Measurements from ENCODE around the gene WBP2NL.

The WBP2NL gene

GRCh38 chr22:41976961-41977566 lies 21.5 kb upstream of the WBP2NL start:
- DNase-seq (ENCODE audit: insufficient read length, low spot score), result no peak
- no peak for FAIRE-seq

DNA sequence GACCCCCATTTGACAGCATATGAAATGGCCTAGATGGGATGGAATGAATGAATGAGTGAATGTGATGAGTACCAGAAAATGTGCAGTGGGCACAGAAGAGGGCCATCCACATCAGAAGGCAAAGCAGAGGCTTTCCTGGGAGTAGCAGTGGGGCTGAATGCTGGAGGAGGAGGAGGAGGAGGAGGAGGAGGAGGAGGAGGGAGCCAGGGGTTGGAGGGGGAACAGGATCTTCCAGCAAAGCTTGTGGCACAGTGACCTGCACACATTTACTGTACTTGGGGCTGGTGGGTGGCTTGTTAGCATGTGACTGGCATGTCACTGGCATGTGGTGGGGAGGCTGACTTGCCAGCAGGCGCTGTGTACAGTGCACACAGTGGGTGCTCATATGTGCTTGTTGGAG lies 19.9 kb upstream of the WBP2NL start:
- FAIRE-seq (no peak), DNase-seq (ENCODE audit: insufficient read length, low spot score) (no peak)

DNA sequence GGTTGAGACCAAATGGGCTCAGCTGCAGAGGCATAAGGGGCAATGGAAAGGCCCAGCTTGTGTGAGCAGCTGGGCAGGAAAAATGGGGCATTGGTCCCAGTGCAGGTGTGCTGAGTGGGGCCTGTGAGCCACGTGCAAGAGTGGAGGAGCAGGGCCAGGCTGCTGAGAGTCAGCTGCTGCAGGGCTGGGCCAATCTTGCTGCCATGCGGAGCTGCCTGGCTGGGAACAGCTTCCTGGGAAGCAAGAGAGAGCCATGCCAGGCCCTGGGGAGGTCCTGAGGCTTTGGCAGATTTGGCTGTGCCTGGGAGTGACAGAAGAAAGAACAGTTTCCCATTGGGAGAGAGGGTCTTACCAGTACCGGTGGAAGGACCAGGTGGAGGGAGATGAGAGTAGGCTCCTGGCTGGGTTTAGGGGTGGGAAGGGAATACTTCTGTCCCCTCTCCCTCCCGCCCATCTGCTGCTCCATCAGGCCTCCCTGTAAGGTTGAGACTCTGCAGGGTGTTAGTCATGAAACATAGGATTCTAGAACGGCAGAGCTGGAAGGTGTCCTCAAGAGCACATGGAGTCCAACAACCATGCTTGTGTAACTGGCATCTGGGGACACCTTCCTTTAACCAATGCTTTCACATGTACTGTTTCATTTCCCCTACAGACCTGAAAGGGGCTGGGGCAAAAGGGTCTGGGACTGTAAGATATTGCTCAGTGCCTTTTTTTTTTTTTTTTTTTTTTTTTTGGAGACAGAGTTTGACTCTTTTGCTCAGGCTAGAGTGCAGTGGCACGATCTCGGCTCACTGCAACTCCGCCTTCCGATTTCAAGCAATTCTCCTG lies 19.0 kb upstream of the WBP2NL start:
- DNase-seq (ENCODE audit: insufficient read length, low spot score) (no peak), FAIRE-seq (no peak)

DNA sequence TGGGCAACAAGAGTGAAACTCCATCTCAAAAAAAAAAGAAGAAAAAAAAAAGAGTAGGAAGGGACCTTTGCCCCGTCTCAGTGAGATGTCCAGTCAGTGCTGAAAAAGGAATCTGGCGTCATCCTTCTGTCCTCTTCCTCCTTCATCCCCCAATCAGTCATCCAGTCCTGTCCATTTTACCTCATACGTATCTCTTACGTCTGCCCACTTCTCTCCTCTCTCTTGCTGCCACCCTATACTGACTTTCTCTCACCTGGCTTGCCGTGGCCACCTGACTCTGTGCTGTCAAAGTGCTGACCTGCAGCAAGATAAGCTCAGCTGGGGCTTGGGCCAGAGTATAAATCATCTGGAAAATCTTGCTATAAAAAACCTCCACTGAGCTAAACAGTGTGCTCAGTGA lies 15.7 kb upstream of the WBP2NL start:
- no peak for FAIRE-seq
- no peak for DNase-seq (ENCODE audit: insufficient read length, low spot score)

DNA sequence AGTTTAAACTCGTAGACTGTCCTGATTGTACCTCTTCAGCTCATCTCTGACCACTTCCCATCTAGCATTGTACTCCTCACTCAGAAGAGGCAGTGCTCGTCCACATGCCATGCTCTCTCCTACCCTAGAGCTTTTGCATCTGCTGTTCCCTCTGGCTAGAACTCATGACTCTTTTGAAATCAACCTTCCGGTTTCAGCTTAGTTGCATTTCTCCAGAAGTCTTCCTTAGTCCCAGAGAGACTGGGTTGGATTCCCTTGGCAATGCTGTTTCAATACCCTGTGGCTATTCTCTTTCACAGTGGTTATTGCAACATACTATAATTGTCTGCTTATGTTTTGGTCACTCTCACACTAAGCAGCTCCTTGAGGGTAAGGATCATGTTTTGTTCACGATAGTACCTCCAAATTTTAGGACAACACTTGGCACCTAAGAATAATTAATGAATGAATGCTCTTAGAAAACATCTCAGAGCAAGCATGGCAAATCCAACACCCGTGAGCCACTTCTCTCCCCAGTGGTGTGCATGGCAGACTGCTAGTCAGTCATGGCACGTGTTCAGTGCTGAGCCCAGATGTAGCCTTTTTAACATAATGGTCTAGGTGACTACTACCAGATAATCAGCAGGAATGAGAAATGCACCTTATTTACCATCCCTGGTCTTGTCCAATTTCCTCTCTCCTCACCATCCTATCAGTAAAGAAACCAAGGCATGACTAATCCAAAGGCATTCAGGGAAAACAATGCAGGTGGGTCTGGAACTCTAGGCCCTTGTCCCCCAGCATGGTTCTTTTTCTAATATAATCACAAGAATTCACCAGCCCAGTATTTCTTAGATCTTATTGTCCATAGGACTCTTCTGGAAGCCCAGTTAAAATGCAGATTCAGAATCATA lies 14.8 kb upstream of the WBP2NL start:
- no peak for DNase-seq (ENCODE audit: insufficient read length, low spot score)
- FAIRE-seq, result no peak

- DNase-seq (ENCODE audit: insufficient read length, low spot score) (no peak), FAIRE-seq (no peak)
Measured at GRCh38 chr22:41987276-41987675, 11.3 kb upstream of the WBP2NL start.

GRCh38 chr22:41989246-41989645 lies 9.3 kb upstream of the WBP2NL start:
- no peak for FAIRE-seq
- no peak for DNase-seq (ENCODE audit: insufficient read length, low spot score)

GRCh38 chr22:41991111-41991510 lies 7.5 kb upstream of the WBP2NL start:
- no peak for FAIRE-seq

DNA sequence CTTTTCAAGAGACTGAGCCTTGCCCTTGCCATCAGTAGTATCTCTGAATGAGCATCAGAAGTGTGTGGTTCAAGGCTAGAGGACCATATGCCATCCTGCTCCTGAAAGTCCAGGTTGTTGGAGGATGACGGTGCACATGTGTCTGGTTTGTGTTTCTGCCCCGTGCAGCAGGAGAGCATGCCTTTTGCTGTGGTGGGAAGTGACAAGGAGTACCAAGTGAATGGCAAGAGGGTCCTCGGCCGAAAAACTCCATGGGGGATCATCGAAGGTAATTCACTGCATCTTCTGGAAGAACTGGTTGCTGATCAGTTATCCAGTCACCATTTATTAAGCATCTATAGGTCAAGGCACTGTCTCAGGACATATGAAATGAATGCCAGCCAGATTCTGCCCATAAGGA lies 6.1 kb upstream of the WBP2NL start:
- FAIRE-seq (no peak), DNase-seq (ENCODE audit: insufficient read length, low spot score) (no peak)

More at GRCh38 chr22:41991111-41991510, 7.5 kb upstream of the WBP2NL start:
- DNase-seq (ENCODE audit: insufficient read length, low spot score), result no peak

DNA sequence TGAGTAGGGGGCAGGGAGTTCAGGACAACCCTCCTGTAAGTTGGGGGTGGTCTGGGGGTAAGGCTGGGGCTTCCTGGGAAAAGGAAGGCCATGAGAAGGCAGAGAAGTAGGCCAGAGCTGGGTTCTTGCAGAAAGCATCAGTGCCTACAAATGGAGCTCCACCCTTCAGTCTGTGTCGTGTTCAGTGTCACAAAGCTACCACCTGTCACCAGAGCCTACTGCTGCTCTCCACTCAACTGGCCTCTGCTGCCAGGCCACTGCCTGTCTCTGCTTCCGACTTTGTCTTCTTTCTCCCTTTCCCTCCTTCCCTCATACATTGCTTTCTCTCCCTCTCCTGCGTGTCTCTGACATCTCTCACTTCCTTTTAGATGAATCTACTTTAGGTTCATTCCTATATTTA lies 3.4 kb upstream of the WBP2NL start:
- FAIRE-seq (no peak), DNase-seq (ENCODE audit: insufficient read length, low spot score) (no peak)

- no peak for FAIRE-seq
Measured at GRCh38 chr22:41996826-41997225, 1.8 kb upstream of the WBP2NL start.

DNA sequence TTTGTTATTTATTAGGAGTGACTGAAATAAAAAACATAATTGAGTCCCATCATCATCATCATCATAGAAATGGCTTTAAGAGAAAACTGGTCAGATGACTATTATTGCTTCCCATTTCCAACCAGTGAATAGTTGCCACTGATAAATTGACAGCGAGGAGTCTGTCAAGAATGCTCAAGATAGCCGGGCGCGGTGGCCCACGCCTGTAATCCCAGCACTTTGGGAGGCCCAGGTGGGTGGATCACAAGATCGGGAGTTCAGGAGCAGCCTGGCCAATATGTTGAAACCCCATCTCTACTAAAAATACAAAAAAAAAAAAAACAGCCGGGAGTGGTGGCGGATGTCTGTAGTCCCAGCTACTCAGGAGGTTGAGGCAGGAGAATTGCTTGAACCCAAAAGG lies 1.9 kb downstream of the WBP2NL start:
- no peak for FAIRE-seq
- no peak for DNase-seq (ENCODE audit: insufficient read length, low spot score)

More at GRCh38 chr22:41996826-41997225, 1.8 kb upstream of the WBP2NL start:
- no peak for DNase-seq (ENCODE audit: insufficient read length, low spot score)

DNA sequence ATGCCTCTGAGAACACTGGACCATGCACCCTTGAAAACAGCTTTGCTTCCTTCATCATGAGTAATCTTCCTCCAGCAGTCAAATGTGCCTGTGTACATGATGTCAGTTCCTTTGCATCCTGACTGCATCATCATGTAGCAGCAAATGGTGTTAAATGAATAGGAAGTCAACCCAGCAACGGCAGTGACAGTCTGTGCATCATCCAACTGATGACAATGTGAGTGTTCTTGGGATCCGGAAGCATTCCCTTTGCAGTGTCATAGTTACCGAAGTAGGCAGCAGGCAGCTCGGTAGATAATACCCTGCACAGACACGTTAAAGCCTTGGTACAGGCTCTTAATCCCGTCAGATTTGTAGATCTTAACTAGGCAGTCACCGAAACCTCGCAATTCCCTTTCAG lies 2.5 kb downstream of the WBP2NL start:
- DNase-seq (ENCODE audit: insufficient read length, low spot score) (no peak), FAIRE-seq (no peak)

- DNase-seq (ENCODE audit: insufficient read length, low spot score), result no peak
- no peak for FAIRE-seq
Measured at GRCh38 chr22:42001706-42002105, 3.1 kb downstream of the WBP2NL start.

DNA sequence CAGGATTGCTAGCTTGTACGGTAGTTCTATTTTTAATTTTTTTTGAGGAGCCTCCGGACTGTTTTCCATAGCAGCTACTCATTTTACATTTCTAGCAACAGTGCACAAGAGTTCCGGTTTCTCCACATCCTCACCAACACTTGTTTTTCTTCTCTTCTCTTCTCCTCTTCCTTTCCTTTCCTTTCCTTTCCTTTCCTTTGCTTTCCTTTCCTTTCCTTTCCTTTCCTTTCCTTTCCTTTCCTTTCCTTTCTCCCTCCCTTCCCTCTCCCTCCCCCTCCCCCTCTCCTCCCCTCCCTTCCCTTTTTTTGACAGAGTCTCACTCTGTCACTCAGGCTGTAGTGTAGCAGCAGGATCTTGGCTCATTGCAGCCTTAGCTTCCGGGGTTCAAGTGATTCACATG lies 9.3 kb downstream of the WBP2NL start:
- FAIRE-seq (no peak), DNase-seq (ENCODE audit: insufficient read length, low spot score) (no peak)

DNA sequence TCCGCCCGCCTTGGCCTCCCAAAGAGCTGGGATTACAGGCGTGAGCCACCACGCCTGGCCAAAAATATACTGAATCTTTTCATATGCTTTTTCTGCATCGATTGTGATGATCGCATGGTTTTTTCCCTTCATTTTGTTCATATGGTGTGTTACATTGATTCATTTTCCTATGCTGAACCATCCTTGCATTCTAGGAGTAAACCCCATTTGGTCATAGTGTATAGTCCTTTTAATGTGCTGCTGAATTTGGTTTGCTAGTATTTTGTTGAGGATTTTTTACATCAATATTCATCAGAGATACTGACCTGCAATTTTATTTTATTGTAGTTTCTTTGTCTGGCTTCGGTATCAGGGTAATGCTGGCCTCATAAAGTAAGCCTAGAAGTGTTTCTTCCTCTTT lies 12.2 kb downstream of the WBP2NL start:
- FAIRE-seq (no peak), DNase-seq (ENCODE audit: insufficient read length, low spot score) (no peak)

GRCh38 chr22:42013385-42013784 lies 14.8 kb downstream of the WBP2NL start:
- DNase-seq (ENCODE audit: insufficient read length, low spot score) (no peak), FAIRE-seq (no peak)

DNA sequence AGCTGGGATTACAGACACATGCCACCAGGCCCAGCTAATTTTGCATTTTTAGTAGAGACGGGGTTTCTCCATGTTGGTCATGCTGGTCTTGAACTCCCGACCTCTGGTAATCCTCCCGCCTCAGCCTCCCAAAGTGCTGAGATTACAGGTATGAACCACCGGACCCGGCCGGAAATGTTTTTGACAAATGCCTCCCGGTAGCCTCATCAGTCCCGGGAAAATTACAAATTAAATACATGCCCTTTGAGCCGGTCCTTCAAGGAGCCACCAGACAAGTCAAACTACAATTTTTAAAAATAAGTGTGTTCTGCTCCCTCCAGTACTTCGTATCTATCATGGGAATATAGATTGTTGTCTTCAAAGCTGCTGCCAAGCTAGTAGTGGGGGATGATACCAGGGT lies 17.5 kb downstream of the WBP2NL start:
- DNase-seq (ENCODE audit: insufficient read length, low spot score) (no peak), FAIRE-seq (no peak)

DNA sequence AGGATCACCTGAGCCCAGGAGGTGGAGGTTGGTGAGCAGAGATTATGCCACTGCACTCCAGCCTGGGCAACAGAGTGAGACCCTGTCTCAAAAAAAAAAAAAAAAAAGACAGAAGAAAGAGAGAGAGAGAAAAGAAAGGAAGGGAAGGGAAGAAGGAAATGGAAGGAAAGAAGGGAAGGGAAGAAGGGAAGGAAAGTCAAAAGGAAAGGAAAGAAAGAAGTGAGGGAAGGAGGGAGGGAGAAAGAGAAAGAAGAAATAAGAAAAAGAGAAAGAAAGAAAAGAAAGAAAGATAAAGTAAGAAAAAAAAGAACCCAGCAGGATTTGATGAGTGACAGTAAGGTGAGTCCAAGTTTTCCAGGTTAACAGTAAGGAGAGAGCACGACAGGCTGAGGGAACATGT lies 19.6 kb downstream of the WBP2NL start:
- FAIRE-seq (no peak), DNase-seq (ENCODE audit: insufficient read length, low spot score) (no peak)

DNA sequence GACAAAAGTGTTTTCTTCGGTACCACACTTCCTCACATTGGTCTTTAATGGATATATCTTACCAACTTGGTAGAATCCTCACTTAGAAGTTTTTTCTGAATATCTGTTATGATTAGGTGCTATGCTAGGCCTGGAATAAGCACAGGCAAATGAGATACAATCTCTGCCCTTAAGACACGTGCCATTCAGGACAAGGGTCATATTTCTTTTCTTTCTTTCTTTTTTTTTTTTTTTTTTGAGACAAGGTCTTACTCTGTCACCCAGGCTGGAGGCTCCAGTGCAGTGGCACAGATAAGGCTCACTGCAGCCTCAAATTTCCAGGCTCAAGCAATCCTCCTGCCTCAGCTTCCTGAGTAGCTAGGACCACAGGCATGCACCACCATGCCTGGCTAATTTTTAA lies 23.0 kb downstream of the WBP2NL start:
- DNase-seq (ENCODE audit: insufficient read length, low spot score) (no peak), FAIRE-seq (no peak)

DNA sequence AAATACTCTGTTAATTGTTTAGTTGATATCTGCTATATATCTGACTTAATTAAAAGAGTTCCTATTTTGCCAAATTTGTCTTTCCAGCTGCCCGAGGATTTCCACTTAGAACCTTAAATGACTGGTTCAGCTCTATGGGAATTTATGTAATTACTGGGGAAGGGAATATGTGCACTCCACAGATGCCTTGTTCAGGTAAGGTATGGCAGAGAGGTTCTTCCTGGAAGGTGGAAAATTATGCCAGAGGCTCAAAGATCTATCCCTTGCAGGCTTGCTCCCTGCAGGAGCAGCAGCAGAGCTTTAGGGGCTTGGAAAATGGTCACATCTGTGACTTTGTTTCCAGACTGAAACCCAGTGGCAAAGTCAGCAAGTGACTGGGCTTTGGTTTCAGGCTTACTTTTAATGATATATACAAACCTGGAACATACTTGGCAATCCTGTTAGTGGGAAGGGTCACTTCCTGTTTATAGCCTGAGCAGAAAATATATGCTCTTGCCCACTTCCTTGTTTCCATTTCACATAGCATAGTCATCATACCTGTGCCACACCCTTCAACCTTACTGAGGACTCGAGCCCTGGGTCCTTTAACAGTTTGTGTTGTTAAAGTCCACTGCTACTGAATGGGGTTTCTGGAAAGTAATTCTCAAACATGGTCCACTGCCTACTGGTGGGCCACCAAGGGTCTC lies 23.7 kb downstream of the WBP2NL start:
- FAIRE-seq, result no peak
- DNase-seq (ENCODE audit: insufficient read length, low spot score), result no peak
